Gastrocnemius medialis (tissue), 4 donors: ENCODE measurements around the gene AIMP1. TPM values are rescaled to one million over a fixed set of nuclear protein-coding genes. Genes with fewer than 3 reads are reported as not detected.

Experiments
- ATAC-seq, 2 donors: fragments of 150-250 bp; one replicate each; pipeline ENCODE4 v1.9.1; 2016
- DNase-seq, 2 donors: peaks; one replicate each; pipeline ENCODE4 v3.0.0-alpha.2; 2019
- H3K27ac ChIP-seq, 4 donors: fragments of 200-600 bp; sonication (generic); 1 replicate in 1 of 4; 2 replicates in 3 of 4; pipeline ENCODE4 v1.5.1; 2016 to 2018; ENCODE audit warnings: mild to moderate bottlenecking in 2 of 4, moderate library complexity in 1 of 4
- H3K27me3 ChIP-seq, 3 donors: fragments of 200-600 bp; sonication (generic) in 2 of 3; 1 replicate in 1 of 3; 2 replicates in 2 of 3; pipeline versions ENCODE4 v1.5.1 to v1.6.0; 2016 to 2019; ENCODE audit warnings: mild to moderate bottlenecking in 1 of 3, moderate library complexity in 1 of 3
- H3K36me3 ChIP-seq, 2 donors: fragments of 200-600 bp; sonication (generic) in 1 of 2; one replicate each; pipeline ENCODE4 v1.5.1; 2017 to 2018
- H3K4me1 ChIP-seq, 2 donors: fragments of 200-600 bp; sonication (generic) in 1 of 2; one replicate each; pipeline ENCODE4 v1.5.1; 2016 to 2017; ENCODE audit warnings: mild to moderate bottlenecking in 2 of 2
- H3K4me3 ChIP-seq, 4 donors: fragments of 200-600 bp; sonication (generic) in 3 of 4; 1 replicate in 1 of 4; 2 replicates in 3 of 4; pipeline ENCODE4 v1.5.1; 2016 to 2019; ENCODE audit warnings: mild to moderate bottlenecking in 2 of 4
- H3K9me3 ChIP-seq, 3 donors: fragments of 200-600 bp; sonication (generic) in 2 of 3; 1 replicate in 1 of 3; 2 replicates in 2 of 3; pipeline ENCODE4 v1.5.1; 2016 to 2019
- CTCF ChIP-seq, 5 experiments: fragments of 450-650 bp in 3 of 5; fragments of 200-600 bp in 2 of 5; sonication (generic) in 2 of 5; IDR thresholded peaks in 4 of 5; conservative IDR thresholded peaks in 1 of 5; 1 replicate in 4 of 5; 2 replicates in 1 of 5; pipeline ENCODE4 v1.5.1; 2016 to 2019; ENCODE audit warnings: antibody characterized with exemption in 5 of 5, mild to moderate bottlenecking in 3 of 5, moderate library complexity in 3 of 5
- POLR2A ChIP-seq, 2 donors: fragments of 450-650 bp; IDR thresholded peaks; one replicate each; pipeline ENCODE4 v1.6.1; 2017; ENCODE audit warnings: antibody characterized with exemption in 2 of 2, mild to moderate bottlenecking in 2 of 2, moderate library complexity in 2 of 2
- in situ Hi-C, 4 donors: fragments of 200-750 bp; cut with MboI; loops; one replicate each; pipeline versions ENCODE4 v1.15.0 to v1.8.0; 2017; ENCODE audit warnings: low sequenced_read_pairs in 4 of 4
- intact Hi-C: fragments of 100-400 bp; cut with DNase I; formaldehyde crosslinking; loops from one replicate; pipeline ENCODE4 v1.15.1; 2023; ENCODE audit warnings: low total_unique reads
- total RNA-seq, 4 donors: library from RNA; depleted of rRNA; stranded (reverse); fragments of >200 nt; gene quantifications; one replicate each; pipeline versions ENCODE4 v1.1.0 to v1.2.3, GENCODE V29; 2016

The AIMP1 gene
- total RNA-seq, 4 donors from 2014 or later = 23.2 to 30.0 (median 27.4) TPM

DNA sequence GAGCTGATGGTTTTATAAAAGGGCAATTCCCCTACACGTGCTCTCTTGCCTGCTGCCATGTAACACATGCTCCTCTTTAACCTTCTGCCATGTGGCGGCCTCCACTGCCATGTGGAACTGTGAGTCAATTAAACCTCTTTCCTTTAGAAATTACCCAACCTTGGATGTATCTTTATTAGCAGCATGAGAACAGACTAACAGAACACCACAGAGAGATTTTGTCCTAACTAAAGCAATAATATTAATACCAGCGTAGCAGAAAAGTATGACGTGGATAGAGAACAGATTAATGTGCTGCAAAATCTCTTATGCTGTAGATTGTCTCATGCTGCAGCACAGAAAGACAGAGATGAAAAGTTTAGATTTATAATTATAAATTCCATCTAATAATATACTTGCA is 23.1 kb downstream of the AIMP1 start:
- Histone ChIP-seq H3K4me3 (no peak overlapping the region), H3K27me3 (no peaks in the 10 kb centered on the region), H3K4me1 (peaks cover 0 to 4% of the 10 kb centered on the region in 2 donors), H3K27ac (no peak overlapping the region), H3K36me3 (peaks cover 9 to 41% of the 10 kb centered on the region in 2 donors), H3K9me3 (no peaks in the 10 kb centered on the region)
- ATAC-seq (no peak), DNase-seq (no peak)
- no peak for TF ChIP-seq POLR2A (IDR thresholded peaks at IDR 0.05)
- no peak for TF ChIP-seq CTCF (IDR thresholded peaks at IDR 0.05 in 4 of 5, conservative IDR thresholded peaks at IDR 0.05 in 1 of 5)
- intact Hi-C loops = no loop called here
- in situ Hi-C loops = no loop called here

- TF ChIP-seq CTCF (IDR thresholded peaks at IDR 0.05 in 4 of 5, conservative IDR thresholded peaks at IDR 0.05 in 1 of 5) = no peak
- TF ChIP-seq POLR2A (IDR thresholded peaks at IDR 0.05) = no peak
- H3K9me3 ChIP-seq = no peaks in the 10 kb centered on the region
- no peak overlapping the region for H3K4me3 ChIP-seq
- DNase-seq (no peak), ATAC-seq (no peak)
- H3K36me3 ChIP-seq = peaks cover 9 to 31% of the 10 kb centered on the region in 2 donors
- H3K4me1 ChIP-seq = peaks cover 0 to 4% of the 10 kb centered on the region in 2 donors
- intact Hi-C loops = no loop called here
- H3K27me3 ChIP-seq = no peaks in the 10 kb centered on the region
- no peak overlapping the region for H3K27ac ChIP-seq
- in situ Hi-C loops = no loop called here
Observed at GRCh38 chr4:106340774-106341173, 24.4 kb downstream of the AIMP1 start.

DNA sequence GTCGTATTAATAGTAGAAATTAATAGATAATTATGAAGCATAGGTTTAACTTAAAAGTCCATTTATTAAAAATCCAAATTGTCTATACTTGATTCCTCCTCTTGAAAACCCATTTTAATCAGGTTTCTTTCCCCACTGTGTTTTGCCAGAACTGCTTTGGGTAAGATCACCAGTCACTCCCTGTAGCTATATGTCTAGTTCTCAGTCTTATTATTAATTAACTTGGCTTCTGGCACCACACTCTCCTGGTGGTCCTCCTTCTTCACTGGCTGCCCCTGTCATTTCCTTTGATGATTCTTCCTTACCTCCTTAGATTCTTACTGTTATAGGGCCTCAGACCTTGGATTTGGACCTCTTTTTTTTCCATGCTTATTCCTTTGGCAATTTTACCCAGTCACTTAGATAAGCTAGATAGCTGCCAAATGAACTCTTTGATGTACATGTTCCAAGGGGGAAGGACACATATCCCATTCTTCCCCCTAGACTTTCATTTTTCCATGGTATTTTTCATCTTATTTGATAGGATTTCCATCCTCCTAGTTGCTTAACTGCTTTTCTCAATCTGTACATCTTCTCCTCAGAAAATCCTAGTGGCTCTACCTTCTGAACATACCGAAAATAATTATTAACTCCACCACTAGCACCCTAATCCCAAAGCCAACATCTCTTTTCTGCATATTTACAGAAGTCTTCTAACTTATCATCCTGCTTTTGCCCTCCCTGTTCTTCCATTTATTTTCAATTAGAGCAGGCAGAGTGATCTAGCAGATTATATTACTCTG is 27.7 kb downstream of the AIMP1 start:
- no peak overlapping the region for H3K4me3 ChIP-seq
- no peaks in the 10 kb centered on the region for H3K9me3 ChIP-seq
- H3K27ac ChIP-seq = no peak overlapping the region
- in situ Hi-C loops (no loop called here), intact Hi-C loops (no loop called here)
- H3K36me3 ChIP-seq = peaks cover 3 to 13% of the 10 kb centered on the region in 2 donors
- no peak for DNase-seq
- peaks cover 0 to 4% of the 10 kb centered on the region in 2 donors for H3K4me1 ChIP-seq
- ATAC-seq = no peak
- no peaks in the 10 kb centered on the region for H3K27me3 ChIP-seq
- TF ChIP-seq POLR2A (IDR thresholded peaks at IDR 0.05) = no peak
- TF ChIP-seq CTCF (IDR thresholded peaks at IDR 0.05 in 4 of 5, conservative IDR thresholded peaks at IDR 0.05 in 1 of 5) = no peak

DNA sequence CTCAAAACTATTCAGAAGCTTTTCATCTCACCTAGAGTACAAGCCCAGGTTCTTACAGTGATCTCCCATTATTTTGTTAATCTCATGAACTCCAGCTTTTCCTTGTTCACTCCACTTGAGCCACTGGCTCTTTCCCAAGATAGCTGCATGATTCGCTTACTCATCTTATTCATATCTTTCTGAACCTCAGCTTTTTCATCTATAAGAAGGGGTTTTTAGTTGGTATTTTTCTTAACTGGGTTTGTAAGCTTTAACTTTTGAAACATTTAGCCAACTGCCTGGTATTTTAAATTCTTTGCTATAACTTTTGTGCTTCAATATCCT is 28.3 kb downstream of the AIMP1 start:
- peaks cover 0 to 4% of the 10 kb centered on the region in 2 donors for H3K4me1 ChIP-seq
- ATAC-seq = no peak
- no peak for DNase-seq
- no peak overlapping the region for H3K27ac ChIP-seq
- H3K27me3 ChIP-seq = no peaks in the 10 kb centered on the region
- H3K36me3 ChIP-seq = peaks cover 0 to 9% of the 10 kb centered on the region in 2 donors
- intact Hi-C loops = no loop called here
- in situ Hi-C loops = no loop called here
- no peak for TF ChIP-seq POLR2A (IDR thresholded peaks at IDR 0.05)
- TF ChIP-seq CTCF (IDR thresholded peaks at IDR 0.05 in 4 of 5, conservative IDR thresholded peaks at IDR 0.05 in 1 of 5) = no peak
- H3K9me3 ChIP-seq = no peaks in the 10 kb centered on the region
- no peak overlapping the region for H3K4me3 ChIP-seq

- no peak overlapping the region for H3K27ac ChIP-seq
- no peaks in the 10 kb centered on the region for H3K27me3 ChIP-seq
- no peak for TF ChIP-seq POLR2A (IDR thresholded peaks at IDR 0.05)
- TF ChIP-seq CTCF (IDR thresholded peaks at IDR 0.05 in 4 of 5, conservative IDR thresholded peaks at IDR 0.05 in 1 of 5) = no peak
- ATAC-seq = no peak
- H3K4me3 ChIP-seq = no peak overlapping the region
- intact Hi-C loops (no loop called here), in situ Hi-C loops (no loop called here)
- H3K36me3 ChIP-seq = peaks cover 0 to 9% of the 10 kb centered on the region in 2 donors
- no peaks in the 10 kb centered on the region for H3K9me3 ChIP-seq
- no peak for DNase-seq
- no peaks in the 10 kb centered on the region for H3K4me1 ChIP-seq
Observed at GRCh38 chr4:106347167-106347566, 30.8 kb downstream of the AIMP1 start.
